K562 (cell line): Measurements from ENCODE around the gene RHD. TPM values are rescaled to one million over a fixed set of nuclear protein-coding genes. Genes with fewer than 3 reads are reported as not detected.

Experiments used
- ATAC-seq: fragments of 200-7000 bp; cut with Tn5 transposase; 3 replicates; pipeline ENCODE4 v1.9.1; 2020; ENCODE audit warnings: moderate library complexity
- BruUV-seq: library from RNA; stranded (reverse); fragments of 400-500 nt; replicated peaks from 2 replicates; lab custom pipeline; 2021; lab: Mats Ljungman, UMichigan
- CTCF ChIA-PET: fragments of 300-600 bp; formaldehyde crosslinking; extraction: SDS; loops from one replicate; lab custom pipeline; 2021; ENCODE audit warnings: low intra/inter-chr PET ratio; lab: Yijun Ruan, JAX
- POLR2A ChIA-PET: fragments of 300-600, 350-650 bp; sonication (Branson Sonifier 250); formaldehyde crosslinking; extraction: SDS; loops from one replicate; lab custom pipeline; 2021; ENCODE audit warnings: antibody characterized with exemption, inconsistent platforms; lab: Yijun Ruan, JAX
- DNase-seq, 4 experiments: peaks; one replicate each; pipeline versions ENCODE4 v3.0.0 to v3.0.0-alpha.2; 2011 to 2018; ENCODE audit warnings: low spot score in 3 of 4, mixed read lengths in 3 of 4; ENCODE audit errors: extremely low read depth in 1 of 4
- FAIRE-seq: peaks from 2 replicates; lab custom pipeline; 2011; peaks lifted over from hg19 to GRCh38; lab: Jason Lieb, UNC
- H2AFZ ChIP-seq: 2 replicates; pipeline ENCODE4 v1.6.0; 2011; ENCODE audit warnings: low read depth, low read length, control low read depth, inconsistent platforms
- H3K27ac ChIP-seq: fragments of 200-600 bp; 3 replicates; pipeline ENCODE4 v1.8.0; 2011; ENCODE audit warnings: low read depth, mild to moderate bottlenecking, control low read depth, inconsistent platforms, low read length, moderate library complexity, mixed read lengths; ENCODE audit errors: extremely low read depth
- H3K27me3 ChIP-seq, 2 experiments: fragments of 300-600 bp in 1 of 2; 2 replicates in 1 of 2; 3 replicates in 1 of 2; pipeline versions ENCODE4 v1.6.0 to v1.8.0; 2011; ENCODE audit warnings: inconsistent platforms in 2 of 2, low read length in 2 of 2, mild to moderate bottlenecking in 1 of 2, mixed read lengths in 1 of 2, moderate library complexity in 1 of 2; ENCODE audit not compliant: control insufficient read depth in 2 of 2, insufficient read depth in 2 of 2
- H3K36me3 ChIP-seq: fragments of 300-600 bp; 3 replicates; pipeline ENCODE4 v1.8.0; 2011; ENCODE audit warnings: mild to moderate bottlenecking, low read length, inconsistent platforms; ENCODE audit not compliant: control insufficient read depth, insufficient read depth
- H3K4me1 ChIP-seq, 2 experiments: fragments of 200-600 bp in 1 of 2; replicated peaks in 1 of 2; 2 replicates in 1 of 2; 3 replicates in 1 of 2; pipeline versions ENCODE4 v1.5.1 to v1.8.0; 2011; ENCODE audit warnings: inconsistent platforms in 2 of 2, low read length in 2 of 2, mild to moderate bottlenecking in 1 of 2, mixed read lengths in 1 of 2, moderate library complexity in 1 of 2; ENCODE audit not compliant: control insufficient read depth in 2 of 2, insufficient read depth in 2 of 2
- H3K4me2 ChIP-seq: 2 replicates; pipeline ENCODE4 v1.6.1; 2011; ENCODE audit warnings: low read length, control low read depth, inconsistent platforms, mixed read lengths; ENCODE audit not compliant: insufficient read depth
- H3K4me3 ChIP-seq: fragments of 200-600 bp; sonication (generic), shearing (Covaris generic); 2 replicates; pipeline ENCODE4 v1.5.1; 2016; ENCODE audit warnings: control low read depth, inconsistent platforms
- H3K79me2 ChIP-seq: fragments of 200-600 bp; 3 replicates; pipeline ENCODE4 v1.8.0; 2011; ENCODE audit warnings: low read length, inconsistent platforms; ENCODE audit not compliant: control insufficient read depth, insufficient read depth
- H3K9ac ChIP-seq, 2 experiments: 2 replicates each; pipeline versions ENCODE4 v1.6.0 to v1.6.1; 2011; ENCODE audit warnings: low read depth in 2 of 2, low read length in 2 of 2, control low read depth in 1 of 2, inconsistent platforms in 1 of 2, mild to moderate bottlenecking in 1 of 2, mixed read lengths in 1 of 2; ENCODE audit not compliant: insufficient read depth in 1 of 2
- H3K9me1 ChIP-seq: one replicate; pipeline ENCODE4 v1.6.0; 2011; ENCODE audit warnings: inconsistent platforms, mild to moderate bottlenecking, low read length, moderate library complexity; ENCODE audit not compliant: control insufficient read depth, insufficient read depth
- H3K9me3 ChIP-seq: replicated peaks from 2 replicates; pipeline ENCODE4 v1.5.1; 2011; ENCODE audit warnings: low read depth, low read length, inconsistent platforms; ENCODE audit not compliant: control insufficient read depth, insufficient read depth
- H4K20me1 ChIP-seq: replicated peaks from 2 replicates; pipeline ENCODE4 v1.6.1; 2011; ENCODE audit warnings: low read length, inconsistent platforms, mixed read lengths; ENCODE audit not compliant: control insufficient read depth, insufficient read depth
- BDP1 ChIP-seq: IDR thresholded peaks from 3 replicates; pipeline ENCODE4 v1.6.1; 2011; ENCODE audit not compliant: insufficient read length, insufficient read depth
- GATAD2A ChIP-seq: fragments of 450-650 bp; IDR thresholded peaks from 2 replicates; pipeline ENCODE4 v1.6.1; 2017
- KDM4B ChIP-seq, 2 experiments: fragments of 450-650 bp in 1 of 2; sonication (generic) in 1 of 2; IDR thresholded peaks; 2 replicates each; pipeline ENCODE4 v1.6.1; 2016 to 2017; ENCODE audit warnings: borderline replicate concordance in 2 of 2, antibody characterized with exemption in 1 of 2, low read depth in 1 of 2, mild to moderate bottlenecking in 1 of 2
- NFRKB ChIP-seq: fragments of 450-650 bp; IDR thresholded peaks from 2 replicates; pipeline ENCODE4 v1.6.1; 2016; ENCODE audit warnings: low read depth
- NR2C1 ChIP-seq, 2 experiments: fragments of 450-650 bp; IDR thresholded peaks; 2 replicates each; pipeline ENCODE4 v1.6.1; 2017; ENCODE audit warnings: mild to moderate bottlenecking in 2 of 2, antibody characterized with exemption in 1 of 2, inconsistent platforms in 1 of 2, missing compliant biosample characterization in 1 of 2, missing genetic modification characterization in 1 of 2
- PCBP1 ChIP-seq: fragments of 200-400 bp; formaldehyde crosslinking; IDR thresholded peaks from 2 replicates; pipeline ENCODE4 v1.6.1; 2018; ENCODE audit warnings: mild to moderate bottlenecking, low read depth, low read length; ENCODE audit not compliant: poor library complexity, severe bottlenecking
- ZBTB43 ChIP-seq: sonication (generic); formaldehyde crosslinking; IDR thresholded peaks from 2 replicates; pipeline ENCODE4 v1.8.0; 2023; ENCODE audit warnings: mild to moderate bottlenecking, missing genetic modification reagents
- ZFPM2 ChIP-seq: fragments of 250-450 bp; sonication (Bioruptor Pico); IDR thresholded peaks from 2 replicates; pipeline ENCODE4 v1.5.1; 2022; ENCODE audit warnings: mild to moderate bottlenecking
- ZNF449 ChIP-seq: fragments of 250-450 bp; sonication (Bioruptor Pico); IDR thresholded peaks from 2 replicates; pipeline ENCODE4 v1.8.0; 2022; ENCODE audit warnings: moderate library complexity, mild to moderate bottlenecking, inconsistent platforms
- ZNF507 ChIP-seq: conservative IDR thresholded peaks from 2 replicates; pipeline ENCODE4 v1.6.1; 2017; ENCODE audit warnings: missing genetic modification characterization, missing compliant biosample characterization
- ZNF551 ChIP-seq: fragments of 250-450 bp; sonication (Bioruptor Pico); IDR thresholded peaks from 2 replicates; pipeline ENCODE4 v1.5.0; 2021; ENCODE audit warnings: mild to moderate bottlenecking, moderate library complexity
- ZNF668 ChIP-seq: fragments of 250-450 bp; sonication (Bioruptor Pico); IDR thresholded peaks from 2 replicates; pipeline ENCODE4 v1.8.0; 2022; ENCODE audit warnings: mild to moderate bottlenecking, inconsistent platforms
- WGBS: fragments of 100-300 bp; shearing (Covaris generic); methylation state at CpG from one replicate; pipeline ENCODE4 v1.1.6; 2016; ENCODE audit warnings: low coverage, mixed read lengths; ENCODE audit not compliant: insufficient coverage; ENCODE audit errors: missing lambda C conversion rate; 5-methylcytosine and 5-hydroxymethylcytosine counted together
- in situ Hi-C: fragments of 300-500 bp; cut with MboI; formaldehyde crosslinking; loops from 4 replicates; pipeline ENCODE4 v1.15.0; 2018; ENCODE audit warnings: inconsistent platforms, mixed read lengths
- intact Hi-C: fragments of 100-400 bp; cut with micrococcal nuclease; formaldehyde crosslinking; loops from 2 replicates; pipeline ENCODE4 v1.14.2; 2022
- polyA plus RNA-seq, 8 experiments: library from polyadenylated mRNA; depleted of rRNA in 4 of 8; stranded (reverse) in 5 of 8; unstranded in 3 of 8; fragments of >200 nt; fragmentation: Nextera tagmentation in 2 of 8; fragmentation: Illumina TruSeq in 1 of 8; extraction: Ambion mirVana in 2 of 8; extraction: Trizol in 1 of 8; gene quantifications; 2 replicates each; pipeline versions ENCODE4 v1.2.1 to v1.2.3, GENCODE V29; 2011 to 2014; ENCODE audit warnings: inconsistent platforms in 1 of 8, missing spikeins in 1 of 8
- total RNA-seq, 7 experiments: library from RNA; depleted of rRNA in 6 of 7; stranded (reverse); fragments of >200 nt in 6 of 7; fragmentation: Illumina TruSeq in 2 of 7; extraction: Trizol in 2 of 7; gene quantifications; 2 replicates each; pipeline versions ENCODE4 v1.2.1 to v1.2.3, GENCODE V29; 2011 to 2021; ENCODE audit warnings: low replicate concordance in 1 of 7

RHD gene
- total and polyA plus RNA-seq, 9 of the 15 experiments (the other 6 are each of a cell fraction or from before 2014, with no cell fraction given): 8.8 to 32.4 (median 15.0) TPM

- no peak for ATAC-seq
- no peak overlapping the region for H3K27ac ChIP-seq
- intact Hi-C loops: no loop called here
- no peak overlapping the region for H3K9ac ChIP-seq
- H3K4me3 ChIP-seq: no peak overlapping the region
- CTCF ChIA-PET: no interaction called here
- no peak for FAIRE-seq
- in situ Hi-C loops: loop anchor here (5.0 kb wide), 1 partner anchor 90 kb away; no protein-coding TSS in a partner anchor
- peaks cover 75% of the 10 kb centered on the region for H3K36me3 ChIP-seq
- DNase-seq: no peak
- H3K27me3 ChIP-seq: no peaks in the 10 kb centered on the region
- POLR2A ChIA-PET: interaction anchor here (0.6 to 1.6 kb wide), 4 partner anchors 9 to 498 kb away, joined by 3 to 4 read pairs (median 4); partner anchors contain the start of gene RSRP1
- BruUV-seq: no TSS peak
- H3K9me1 ChIP-seq: no peaks in the 10 kb centered on the region
- no peak overlapping the region for H2AFZ ChIP-seq
- H3K4me2 ChIP-seq: no peak overlapping the region
- 90% methylated on average over 2 of the region's 2 CpGs for WGBS
- H4K20me1 ChIP-seq: no peaks in the 10 kb centered on the region
- peaks cover 30% of the 10 kb centered on the region for H3K79me2 ChIP-seq
- no peak for TF ChIP-seq KDM4B (IDR thresholded peaks at IDR 0.05; ENCODE audit: borderline replicate concordance in 2 of 2, low read depth in 1 of 2)
- TF ChIP-seq ZNF449 (CRISPR knock-in tag): no peak
- no peak for TF ChIP-seq ZFPM2 (CRISPR knock-in tag)
- TF ChIP-seq ZNF668 (CRISPR knock-in tag): no peak
- TF ChIP-seq GATAD2A: no peak
- no peak for TF ChIP-seq BDP1
- TF ChIP-seq ZBTB43: no peak
- no peak for TF ChIP-seq NR2C1 (IDR thresholded peaks at IDR 0.05)
- no peak for TF ChIP-seq NR2C1 (tag; IDR thresholded peaks at IDR 0.05)
- no peak for TF ChIP-seq ZNF551
- TF ChIP-seq ZNF507 (tag): no peak
- no peak for TF ChIP-seq PCBP1
- TF ChIP-seq NFRKB: no peak
- peaks cover 2% of the 10 kb centered on the region; the same call in 1 of the 2 replicates for H3K9me3 ChIP-seq
- no peaks in the 10 kb centered on the region for H3K4me1 ChIP-seq
Observed at GRCh38 chr1:25347556-25347955, 75.2 kb downstream of the RHD start.
